ENCODE results near the gene U2SURP. TPM values are rescaled to one million over a fixed set of nuclear protein-coding genes. Genes with fewer than 3 reads are reported as not detected.
"Not testable (repeated sequence)": the region's sequence is repeated elsewhere in the genome, so short reads cannot be mapped to it uniquely, and the experiment has no call there.

The U2SURP gene
- total RNA-seq, 2 experiments from 2014 or later, result 160 to 174 TPM

DNA sequence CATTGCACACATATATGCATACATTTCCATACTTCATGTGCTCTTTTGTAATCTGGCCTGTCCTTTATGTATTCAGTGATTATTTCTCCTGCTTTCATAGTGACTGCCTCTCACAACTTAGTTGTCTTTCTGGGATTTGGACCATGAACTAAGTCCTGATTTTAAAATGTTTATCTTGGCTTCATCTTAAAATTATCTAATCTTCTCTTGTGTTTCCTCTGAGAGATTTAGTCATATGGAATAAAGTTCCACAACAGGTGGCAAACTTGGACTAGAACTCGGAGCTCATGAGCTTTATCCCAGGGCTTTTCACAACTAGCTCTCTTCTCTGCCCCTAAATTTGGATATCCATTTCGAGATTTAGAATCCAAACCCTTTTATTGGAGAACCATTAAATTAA lies 44.3 kb downstream of the U2SURP start:
- H3K4me1 Mint-ChIP-seq (ENCODE audit: low read depth), result no peaks in the 10 kb centered on the region
- ChIA-PET CTCF (interaction anchor here (0.9 kb wide), 1 partner anchor 17 kb away, joined by 3 read pairs; no protein-coding TSS in a partner anchor), POLR2A (no interaction called here)
- intact Hi-C loops (cut with micrococcal nuclease), result no loop called here
- TF ChIP-seq, protein P1, sequence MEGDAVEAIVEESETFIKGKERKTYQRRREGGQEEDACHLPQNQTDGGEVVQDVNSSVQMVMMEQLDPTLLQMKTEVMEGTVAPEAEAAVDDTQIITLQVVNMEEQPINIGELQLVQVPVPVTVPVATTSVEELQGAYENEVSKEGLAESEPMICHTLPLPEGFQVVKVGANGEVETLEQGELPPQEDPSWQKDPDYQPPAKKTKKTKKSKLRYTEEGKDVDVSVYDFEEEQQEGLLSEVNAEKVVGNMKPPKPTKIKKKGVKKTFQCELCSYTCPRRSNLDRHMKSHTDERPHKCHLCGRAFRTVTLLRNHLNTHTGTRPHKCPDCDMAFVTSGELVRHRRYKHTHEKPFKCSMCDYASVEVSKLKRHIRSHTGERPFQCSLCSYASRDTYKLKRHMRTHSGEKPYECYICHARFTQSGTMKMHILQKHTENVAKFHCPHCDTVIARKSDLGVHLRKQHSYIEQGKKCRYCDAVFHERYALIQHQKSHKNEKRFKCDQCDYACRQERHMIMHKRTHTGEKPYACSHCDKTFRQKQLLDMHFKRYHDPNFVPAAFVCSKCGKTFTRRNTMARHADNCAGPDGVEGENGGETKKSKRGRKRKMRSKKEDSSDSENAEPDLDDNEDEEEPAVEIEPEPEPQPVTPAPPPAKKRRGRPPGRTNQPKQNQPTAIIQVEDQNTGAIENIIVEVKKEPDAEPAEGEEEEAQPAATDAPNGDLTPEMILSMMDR (IDR thresholded peaks at IDR 0.05), result no peak
- H3K36me3 Mint-ChIP-seq (ENCODE audit: low read depth), result peaks cover 41% of the 10 kb centered on the region
- no peak overlapping the region for H3K27ac Mint-ChIP-seq
- DNase-seq (no peak), ATAC-seq (no peak)
- H3K27me3 Mint-ChIP-seq, result no peaks in the 10 kb centered on the region
- no peaks in the 10 kb centered on the region for H3K9me3 Mint-ChIP-seq
- no peak overlapping the region for H3K4me3 Mint-ChIP-seq

DNA sequence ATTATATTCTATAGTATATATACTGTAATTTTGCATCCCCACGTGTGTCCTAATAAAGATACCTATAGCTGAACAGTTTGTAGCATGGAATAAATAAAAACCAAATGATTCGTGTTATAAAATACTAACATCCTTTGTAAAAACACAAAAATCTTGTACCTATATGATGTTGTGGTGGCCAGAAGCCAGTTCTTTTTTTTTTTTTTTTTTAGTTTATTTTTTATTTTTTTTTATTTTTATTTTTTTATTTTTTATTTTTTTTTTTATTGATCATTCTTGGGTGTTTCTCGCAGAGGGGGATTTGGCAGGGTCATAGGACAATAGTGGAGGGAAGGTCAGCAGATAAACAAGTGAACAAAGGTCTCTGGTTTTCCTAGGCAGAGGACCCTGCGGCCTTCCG lies 44.7 kb downstream of the U2SURP start:
- DNase-seq; H3K4me3 Mint-ChIP-seq; H3K27me3 Mint-ChIP-seq; H3K9me3 Mint-ChIP-seq; ATAC-seq; H3K27ac Mint-ChIP-seq; H3K4me1 Mint-ChIP-seq (ENCODE audit: low read depth); POLR2A ChIA-PET; intact Hi-C loops (cut with micrococcal nuclease): not testable (repeated sequence)
- H3K36me3 Mint-ChIP-seq (ENCODE audit: low read depth), result peaks cover 42% of the 10 kb centered on the region
- CTCF ChIA-PET, result interaction anchor here (0.9 kb wide), 1 partner anchor 17 kb away, joined by 3 read pairs; no protein-coding TSS in a partner anchor

DNA sequence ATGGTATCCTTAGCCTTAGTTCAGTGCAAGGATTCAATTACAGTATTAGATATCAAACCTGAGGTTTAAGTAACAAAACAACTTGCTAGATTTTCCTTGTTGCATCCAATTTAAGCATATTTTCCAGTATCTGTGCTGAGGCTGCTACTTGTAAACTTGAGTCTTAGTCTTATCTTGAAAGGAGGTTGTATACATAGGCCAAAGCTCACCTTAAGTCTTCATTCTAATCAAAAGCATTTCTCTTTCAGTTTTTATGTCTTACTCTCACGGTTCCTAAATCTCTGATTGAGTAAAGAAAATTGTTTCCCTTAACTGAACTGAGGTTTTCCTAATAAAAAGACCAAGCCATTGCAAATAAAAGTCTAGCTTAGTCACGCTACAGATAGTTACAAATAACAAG lies 52.6 kb downstream of the U2SURP start:
- Mint-ChIP-seq H3K4me1 (ENCODE audit: low read depth) (no peaks in the 10 kb centered on the region), H3K27me3 (no peaks in the 10 kb centered on the region), H3K27ac (no peak overlapping the region), H3K36me3 (ENCODE audit: low read depth) (peaks cover 53% of the 10 kb centered on the region), H3K4me3 (no peak overlapping the region), H3K9me3 (no peaks in the 10 kb centered on the region)
- TF ChIP-seq, protein P1 (IDR thresholded peaks at IDR 0.05), result no peak
- ATAC-seq (no peak), DNase-seq (no peak)
- CTCF ChIA-PET, result interaction anchor here (2.1 kb wide), 1 partner anchor 14 kb away, joined by 7 read pairs; no protein-coding TSS in a partner anchor
- POLR2A ChIA-PET, result no interaction called here
- intact Hi-C loops (cut with micrococcal nuclease), result no loop called here

DNA sequence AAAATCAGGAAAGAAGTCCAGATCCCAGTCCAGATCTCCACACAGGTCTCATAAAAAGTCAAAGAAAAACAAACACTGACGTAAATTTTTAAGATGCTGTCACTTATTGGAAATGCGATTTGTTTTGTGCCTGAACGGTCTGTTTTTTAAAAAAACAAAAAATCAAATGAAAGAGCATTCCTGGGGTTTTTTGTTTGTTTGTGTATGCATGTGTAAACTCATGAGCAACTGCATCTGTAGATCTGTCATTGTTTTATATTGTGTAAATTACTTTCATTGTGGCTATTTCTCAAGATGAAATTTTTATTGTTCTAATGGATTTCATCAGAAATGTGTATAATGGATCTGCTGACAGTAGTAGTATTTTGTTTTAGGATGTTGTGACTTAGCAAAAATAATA lies 55.0 kb downstream of the U2SURP start:
- Mint-ChIP-seq H3K9me3 (no peaks in the 10 kb centered on the region), H3K4me1 (ENCODE audit: low read depth) (peaks cover 16% of the 10 kb centered on the region), H3K27me3 (no peaks in the 10 kb centered on the region), H3K27ac (no peak overlapping the region), H3K4me3 (no peak overlapping the region), H3K36me3 (ENCODE audit: low read depth) (peaks cover 49% of the 10 kb centered on the region)
- TF ChIP-seq, protein P1 (IDR thresholded peaks at IDR 0.05), result no peak
- POLR2A ChIA-PET, result interaction anchor here (1.3 kb wide), 1 partner anchor 55 kb away, joined by 6 read pairs; the partner anchor contains the start of gene U2SURP
- DNase-seq (no peak), ATAC-seq (no peak)
- intact Hi-C loops (cut with micrococcal nuclease), result no loop called here
- CTCF ChIA-PET, result interaction anchor here (0.7 to 1.3 kb wide), 2 partner anchors 16 to 65 kb away, joined by 3 to 4 read pairs; no protein-coding TSS in a partner anchor

DNA sequence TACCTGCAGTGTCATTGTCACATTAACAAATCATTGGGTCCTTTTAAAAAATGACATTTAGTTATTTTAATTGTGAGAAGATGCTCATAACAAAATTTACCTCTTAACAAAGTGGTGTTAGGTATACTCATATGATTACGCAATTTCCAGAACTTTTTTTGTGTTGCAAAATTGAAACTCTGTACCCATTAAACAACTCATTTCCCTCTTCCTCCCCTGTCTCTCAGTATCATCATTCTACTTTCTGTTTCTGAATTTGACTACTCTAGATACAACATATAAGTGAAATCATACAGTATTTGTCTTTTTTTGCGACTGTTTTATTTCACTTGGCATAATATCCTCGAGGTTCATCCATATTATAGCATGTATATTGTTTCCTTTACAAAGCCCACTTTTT lies 59.5 kb downstream of the U2SURP start:
- H3K27ac Mint-ChIP-seq, result peak overlapping the region; percentile 18

More for the DNA sequence above, 59.5 kb downstream of the U2SURP start:
- DNase-seq (no peak), ATAC-seq (peak; percentile 92)
- TF ChIP-seq, protein P1 (IDR thresholded peaks at IDR 0.05), result no peak
- intact Hi-C loops (cut with micrococcal nuclease), result no loop called here
- peaks cover 34% of the 10 kb centered on the region for H3K36me3 Mint-ChIP-seq (ENCODE audit: low read depth)
- H3K4me3 Mint-ChIP-seq, result no peak overlapping the region
- CTCF ChIA-PET, result no interaction called here
- POLR2A ChIA-PET, result no interaction called here
- H3K9me3 Mint-ChIP-seq, result no peaks in the 10 kb centered on the region
- H3K27me3 Mint-ChIP-seq, result no peaks in the 10 kb centered on the region
- H3K4me1 Mint-ChIP-seq (ENCODE audit: low read depth), result peaks cover 20% of the 10 kb centered on the region
